Fibroblast of upper back skin (primary cell): ENCODE results near the gene CDKN2AIP.
"Not testable (repeated sequence)": the region's sequence is repeated elsewhere in the genome, so short reads cannot be mapped to it uniquely, and the experiment has no call there.

ENCODE experiments used
- DNase-seq: peaks from one replicate; pipeline ENCODE4 v3.0.0-alpha.2; 2013

CDKN2AIP gene

GRCh38 chr4:183449193-183449882, 4.9 kb downstream of the CDKN2AIP start:
- peak; percentile 85 for DNase-seq

- no peak for DNase-seq
Observed at GRCh38 chr4:183450108-183450507, 5.7 kb downstream of the CDKN2AIP start.

GRCh38 chr4:183455431-183456195, 11.2 kb downstream of the CDKN2AIP start:
- peak; percentile 29 for DNase-seq

- no peak for DNase-seq
Observed at GRCh38 chr4:183458005-183458404, 13.6 kb downstream of the CDKN2AIP start.

GRCh38 chr4:183463903-183464619, 19.6 kb downstream of the CDKN2AIP start:
- DNase-seq = not testable (repeated sequence)

- DNase-seq = not testable (repeated sequence)
Observed at GRCh38 chr4:183465879-183466278, 21.4 kb downstream of the CDKN2AIP start.

GRCh38 chr4:183467246-183467645, 22.8 kb downstream of the CDKN2AIP start:
- DNase-seq = no peak

- peak; percentile 6 for DNase-seq
Observed at GRCh38 chr4:183468210-183469095, 24.0 kb downstream of the CDKN2AIP start.

- DNase-seq = no peak
Observed at GRCh38 chr4:183469285-183469684, 24.8 kb downstream of the CDKN2AIP start.

- DNase-seq = no peak
Observed at GRCh38 chr4:183469936-183470335, 25.5 kb downstream of the CDKN2AIP start.

GRCh38 chr4:183470821-183471220, 26.4 kb downstream of the CDKN2AIP start:
- DNase-seq = no peak

GRCh38 chr4:183471946-183472708, 27.7 kb downstream of the CDKN2AIP start:
- peak; percentile 76 for DNase-seq

- no peak for DNase-seq
Observed at GRCh38 chr4:183478123-183478522, 33.7 kb downstream of the CDKN2AIP start.

- DNase-seq = no peak
Observed at GRCh38 chr4:183478926-183479325, 34.5 kb downstream of the CDKN2AIP start.

- not testable (repeated sequence) for DNase-seq
Observed at GRCh38 chr4:183482515-183483095, 38.2 kb downstream of the CDKN2AIP start.

GRCh38 chr4:183483997-183484396, 39.6 kb downstream of the CDKN2AIP start:
- no peak for DNase-seq

GRCh38 chr4:183485411-183486160, 41.1 kb downstream of the CDKN2AIP start:
- no peak for DNase-seq

- DNase-seq = peak; percentile 67
Observed at GRCh38 chr4:183492791-183493222, 48.4 kb downstream of the CDKN2AIP start.

GRCh38 chr4:183493246-183493645, 48.8 kb downstream of the CDKN2AIP start:
- DNase-seq = no peak

- DNase-seq = no peak
Observed at GRCh38 chr4:183495184-183495583, 50.7 kb downstream of the CDKN2AIP start.
